GM21390 (cell line): ENCODE measurements around the gene WNT5A.

Experiments used
- ATAC-seq: cut with Tn5 transposase; IDR thresholded peaks from one replicate; pipeline ENCODE4 v1.9.1; 2021; ENCODE audit not compliant: unreplicated experiment

The WNT5A gene

GRCh38 chr3:55453886-55454496 is 33.1 kb downstream of the WNT5A start:
- no peak for ATAC-seq

GRCh38 chr3:55452886-55453285 is 34.2 kb downstream of the WNT5A start:
- no peak for ATAC-seq

GRCh38 chr3:55449527-55449926 is 37.6 kb downstream of the WNT5A start:
- ATAC-seq, result no peak

GRCh38 chr3:55446850-55447249 is 40.3 kb downstream of the WNT5A start:
- ATAC-seq, result no peak

- ATAC-seq, result no peak
Observed at GRCh38 chr3:55445551-55445950, 41.6 kb downstream of the WNT5A start.

DNA sequence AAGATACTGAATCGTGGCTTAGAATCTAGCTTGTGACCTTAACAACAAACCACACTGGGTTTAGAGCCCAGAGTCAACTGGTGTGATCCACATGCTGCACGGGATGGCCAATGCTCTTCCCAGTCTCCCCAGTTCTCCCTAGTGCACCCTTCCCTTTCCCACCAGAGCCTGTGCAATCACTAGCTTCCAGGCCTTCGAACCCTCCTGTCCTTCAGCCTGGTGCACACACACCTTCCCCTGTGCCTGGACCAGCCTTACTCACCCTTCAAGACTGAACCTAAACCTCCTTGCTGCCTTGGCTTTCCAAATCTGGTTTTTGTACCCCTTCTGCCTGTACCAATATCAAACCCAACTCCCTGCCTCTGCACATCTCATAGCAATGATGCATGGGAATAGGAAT is 43.8 kb downstream of the WNT5A start:
- ATAC-seq, result no peak

- no peak for ATAC-seq
Observed at GRCh38 chr3:55442861-55443260, 44.2 kb downstream of the WNT5A start.

DNA sequence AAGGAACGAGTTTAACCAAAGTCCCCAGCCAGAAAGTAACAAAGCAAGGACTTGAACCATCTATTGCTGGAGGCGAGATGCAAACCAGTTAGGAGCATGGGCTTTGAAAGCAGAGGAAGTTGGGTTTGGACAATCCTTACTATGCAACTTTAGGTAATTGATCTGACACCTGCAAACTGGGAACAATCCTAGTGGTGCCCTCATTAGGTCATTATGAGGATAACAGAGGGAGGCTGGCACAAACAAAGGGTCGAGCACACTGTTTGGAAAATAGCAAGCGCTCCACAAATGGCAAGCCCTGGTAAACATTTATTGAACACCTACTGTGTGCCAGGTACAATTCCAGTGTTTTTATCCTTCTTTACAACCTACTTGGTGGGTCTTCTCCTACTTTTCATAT is 45.6 kb downstream of the WNT5A start:
- ATAC-seq, result no peak

- ATAC-seq, result no peak
Observed at GRCh38 chr3:55440104-55440708, 46.9 kb downstream of the WNT5A start.

DNA sequence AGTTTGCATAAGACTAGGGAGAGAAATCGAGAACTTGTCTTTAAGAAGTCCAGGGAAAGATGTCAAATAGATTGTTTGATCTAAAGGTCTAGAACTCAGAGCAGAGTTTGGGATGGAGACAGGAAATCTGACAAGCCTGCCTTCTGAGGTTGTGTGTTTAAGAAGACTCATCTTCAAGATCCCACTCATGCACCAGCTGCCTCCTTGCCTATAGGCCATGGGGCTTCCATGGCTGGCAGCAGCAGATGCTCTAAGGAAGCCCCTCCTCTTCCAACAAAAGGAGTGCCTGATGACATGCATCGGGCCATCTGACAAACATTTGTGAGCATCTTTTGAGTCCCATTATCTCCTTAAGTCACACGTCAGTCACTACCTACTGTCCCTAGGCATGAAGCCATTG is 47.4 kb downstream of the WNT5A start:
- ATAC-seq, result no peak

DNA sequence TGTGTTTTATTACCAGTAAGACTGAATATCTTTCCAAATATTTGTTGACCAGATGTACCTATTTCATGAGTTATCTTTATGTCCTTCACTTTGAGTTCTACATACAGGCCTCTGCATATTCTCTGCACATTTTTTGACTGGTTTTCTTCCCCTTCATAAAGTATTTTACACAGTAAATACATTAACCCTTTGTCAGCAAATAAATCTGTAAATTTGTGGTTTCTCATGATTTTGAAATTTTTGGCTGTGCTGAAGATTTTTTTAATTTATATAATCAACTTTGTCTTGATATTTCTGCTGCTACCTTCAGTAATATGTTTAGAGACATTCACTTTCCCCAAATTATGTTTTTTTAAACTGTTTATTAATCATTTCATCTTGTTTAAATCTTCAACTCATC is 50.5 kb downstream of the WNT5A start:
- ATAC-seq, result no peak

- ATAC-seq, result no peak
Observed at GRCh38 chr3:55435491-55435890, 51.6 kb downstream of the WNT5A start.

GRCh38 chr3:55434789-55435188 is 52.3 kb downstream of the WNT5A start:
- no peak for ATAC-seq

- no peak for ATAC-seq
Observed at GRCh38 chr3:55431041-55431440, 56.1 kb downstream of the WNT5A start.

DNA sequence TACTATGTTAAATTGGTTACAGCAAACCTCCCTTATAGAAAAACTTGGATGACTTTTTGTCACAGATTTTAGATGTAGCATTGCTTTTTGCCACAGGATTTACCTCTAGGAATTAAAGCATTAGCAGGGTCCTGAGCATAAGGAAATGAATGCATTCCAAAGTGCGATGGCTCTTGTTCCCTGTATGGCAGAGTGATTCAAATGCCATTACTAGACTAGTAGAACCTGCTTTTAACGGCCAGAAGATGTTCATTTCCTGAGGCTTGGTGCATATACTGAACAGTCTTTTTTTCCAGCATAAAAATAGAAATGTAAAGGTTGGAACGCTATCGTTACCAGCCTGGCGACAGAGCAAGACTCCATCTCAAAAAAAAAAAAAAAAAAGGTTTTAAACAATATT is 59.4 kb downstream of the WNT5A start:
- no peak for ATAC-seq

GRCh38 chr3:55426486-55426885 is 60.6 kb downstream of the WNT5A start:
- ATAC-seq, result no peak

- no peak for ATAC-seq
Observed at GRCh38 chr3:55423782-55424181, 63.3 kb downstream of the WNT5A start.

DNA sequence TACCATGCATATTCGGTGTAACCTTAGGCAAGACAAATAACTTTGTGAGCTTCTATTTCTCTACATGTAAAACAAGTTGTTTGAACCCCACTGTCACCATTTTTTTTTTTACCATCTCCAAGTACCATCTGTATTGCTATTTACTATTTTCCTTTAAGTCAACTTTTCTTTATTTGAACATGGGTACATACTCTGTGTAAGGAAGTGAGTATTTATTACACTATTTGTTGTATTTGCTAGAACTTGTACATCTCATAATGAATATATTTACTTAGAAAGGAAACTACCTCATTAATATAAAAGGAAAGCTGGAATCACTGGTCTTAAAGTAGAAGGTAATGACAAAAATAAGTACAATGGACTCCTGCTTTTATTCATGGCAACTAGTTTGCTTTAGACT is 69.9 kb downstream of the WNT5A start:
- no peak for ATAC-seq

DNA sequence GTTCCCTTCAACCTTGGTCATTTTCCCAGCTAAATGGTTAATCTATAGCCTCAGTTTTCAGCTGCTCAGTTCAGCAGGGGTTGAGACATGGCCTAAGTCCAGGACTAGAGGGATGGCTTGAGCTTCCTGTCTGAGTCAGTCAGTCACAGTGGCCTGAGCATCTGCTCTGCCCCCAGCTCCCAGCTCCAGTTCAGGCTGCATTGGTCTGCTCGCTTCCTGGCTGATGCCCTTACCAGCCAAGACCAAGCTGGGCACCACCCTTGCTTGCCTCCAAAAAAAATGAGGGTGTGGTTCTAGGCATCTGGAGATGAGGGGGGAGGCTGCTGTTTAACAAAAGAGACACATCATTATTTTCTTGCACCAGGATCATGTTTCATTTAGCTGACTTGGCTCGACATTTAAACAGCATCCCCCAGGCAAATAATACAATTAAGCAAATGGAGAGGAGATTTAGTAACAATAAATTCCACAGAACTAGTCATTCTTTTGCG is 70.7 kb downstream of the WNT5A start:
- ATAC-seq, result no peak
